HG03354 (cell line): ENCODE measurements around the gene GPS1.
A peak's percentile ranks its signal among the peaks of the same experiment; 100 is the strongest.
"Not testable (repeated sequence)": the region's sequence is repeated elsewhere in the genome, so short reads cannot be mapped to it uniquely, and the experiment has no call there.

Experiments used
- ATAC-seq: cut with Tn5 transposase; IDR thresholded peaks from one replicate; pipeline ENCODE4 v1.9.1; 2021; ENCODE audit warnings: mild to moderate bottlenecking; ENCODE audit not compliant: unreplicated experiment, poor library complexity, severe bottlenecking

Gene GPS1

GRCh38 chr17:82038796-82039409, 12.8 kb upstream of the GPS1 start:
- not testable (repeated sequence) for ATAC-seq

GRCh38 chr17:82039695-82040299, 11.9 kb upstream of the GPS1 start:
- ATAC-seq: no peak

- no peak for ATAC-seq
Measured at GRCh38 chr17:82041144-82041814, 10.4 kb upstream of the GPS1 start.

- no peak for ATAC-seq
Measured at GRCh38 chr17:82042649-82043048, 9.0 kb upstream of the GPS1 start.

- no peak for ATAC-seq
Measured at GRCh38 chr17:82043507-82043906, 8.2 kb upstream of the GPS1 start.

- no peak for ATAC-seq
Measured at GRCh38 chr17:82045936-82046484, 5.7 kb upstream of the GPS1 start.

GRCh38 chr17:82046903-82047302, 4.8 kb upstream of the GPS1 start:
- no peak for ATAC-seq

GRCh38 chr17:82047379-82047778, 4.3 kb upstream of the GPS1 start:
- ATAC-seq: no peak

GRCh38 chr17:82047914-82048570, 3.7 kb upstream of the GPS1 start:
- ATAC-seq: no peak

- no peak for ATAC-seq
Measured at GRCh38 chr17:82048571-82048971, 3.1 kb upstream of the GPS1 start.

- no peak for ATAC-seq
Measured at GRCh38 chr17:82049106-82049505, 2.6 kb upstream of the GPS1 start.

GRCh38 chr17:82049521-82049971, 2.2 kb upstream of the GPS1 start:
- ATAC-seq: no peak

- ATAC-seq: no peak
Measured at GRCh38 chr17:82050152-82050760, 1.4 kb upstream of the GPS1 start.

- peak; percentile 24 for ATAC-seq
Measured at GRCh38 chr17:82050761-82051641, 697 bp upstream of the GPS1 start.

GRCh38 chr17:82052638-82053059, 951 bp downstream of the GPS1 start:
- no peak for ATAC-seq

- no peak for ATAC-seq
Measured at GRCh38 chr17:82053130-82053529, 1.4 kb downstream of the GPS1 start.

- ATAC-seq: no peak
Measured at GRCh38 chr17:82053556-82054263, 2.0 kb downstream of the GPS1 start.

- ATAC-seq: no peak
Measured at GRCh38 chr17:82054351-82055022, 2.8 kb downstream of the GPS1 start.
